NCI-H2107 (cell line): ENCODE results near the gene SIK3.

ENCODE experiments used
- DNase-seq: peaks from one replicate; lab custom pipeline; 2025; lab: John Stamatoyannopoulos, UW

The SIK3 gene

DNA sequence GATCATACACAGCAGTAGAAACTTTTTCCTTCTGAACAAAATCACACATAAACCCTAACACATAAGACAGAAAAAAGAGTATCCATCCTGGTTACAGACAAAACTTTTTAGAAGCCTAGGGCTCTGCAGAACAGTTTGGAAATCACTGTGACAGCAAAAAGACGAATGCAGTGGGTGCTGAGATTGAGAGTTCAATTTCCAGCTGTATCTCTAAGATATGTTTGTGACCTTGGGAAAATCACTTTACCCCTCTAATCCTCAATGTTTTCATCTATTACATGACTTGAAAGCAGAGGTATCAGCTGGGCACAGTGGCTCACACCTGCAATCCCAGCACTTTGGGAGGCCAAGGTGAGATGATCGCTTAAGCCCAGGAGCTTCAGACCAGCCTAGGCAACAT lies 128.5 kb downstream of the SIK3 start:
- no peak for DNase-seq

DNA sequence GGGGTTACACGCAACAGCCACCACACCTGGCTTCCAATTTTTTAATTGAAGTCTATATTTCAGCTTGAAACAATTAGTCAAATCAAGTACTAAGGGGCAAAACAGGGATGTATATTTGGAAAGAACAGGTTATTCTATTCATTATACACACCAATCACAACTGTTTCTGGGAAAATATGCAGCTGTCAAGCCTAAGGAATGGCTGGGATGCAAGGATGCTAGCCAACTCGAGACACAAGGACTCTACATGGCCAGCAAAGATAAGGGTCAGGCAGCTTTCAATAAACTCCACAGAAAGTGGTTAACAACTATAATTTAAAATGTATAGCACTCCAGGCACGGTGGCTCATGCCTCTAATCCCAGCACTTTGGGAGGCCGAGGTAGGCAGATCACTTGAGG lies 134.0 kb downstream of the SIK3 start:
- no peak for DNase-seq

GRCh38 chr11:116963813-116964212 lies 134.4 kb downstream of the SIK3 start:
- no peak for DNase-seq

- no peak for DNase-seq
Measured at GRCh38 chr11:116962108-116962507, 136.1 kb downstream of the SIK3 start.

GRCh38 chr11:116960930-116961329 lies 137.3 kb downstream of the SIK3 start:
- DNase-seq: no peak

DNA sequence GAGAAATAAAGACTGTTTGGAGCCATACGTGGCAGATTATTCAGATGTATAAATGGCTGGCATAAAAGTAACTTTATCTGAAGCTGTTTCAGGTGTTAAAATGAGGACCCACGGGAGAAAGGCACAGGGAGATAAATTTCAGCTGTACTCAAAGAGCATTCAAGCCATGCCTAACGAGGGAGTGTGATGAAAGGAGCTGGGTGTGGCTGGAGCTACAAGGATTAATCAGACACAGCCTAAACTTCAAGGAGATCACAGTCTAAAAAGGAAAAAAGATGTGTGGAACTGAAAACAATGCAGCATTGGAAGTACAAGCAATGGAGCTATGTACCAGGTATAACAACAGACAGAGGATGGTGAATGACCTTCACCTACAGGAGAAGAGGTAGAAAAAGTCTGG lies 140.0 kb downstream of the SIK3 start:
- no peak for DNase-seq

DNA sequence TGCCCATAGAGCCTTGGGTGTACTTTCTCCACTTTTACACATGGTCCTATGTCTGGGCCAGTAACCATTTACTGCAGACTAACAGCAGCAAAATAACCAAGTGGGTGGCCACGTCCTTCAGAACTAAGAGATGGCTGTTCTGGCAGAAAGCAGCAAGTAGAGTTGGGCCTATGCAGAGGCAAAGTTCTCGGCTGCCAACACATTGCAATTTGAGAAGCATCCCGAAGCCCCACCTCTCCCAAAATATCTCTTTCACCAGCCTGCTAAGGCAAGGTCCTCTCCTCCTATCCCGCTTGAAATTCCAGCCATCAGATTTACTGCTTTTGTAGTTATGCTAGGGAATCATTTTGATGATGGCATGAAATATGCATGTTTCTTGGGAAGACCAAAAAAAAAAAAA lies 142.3 kb downstream of the SIK3 start:
- DNase-seq: no peak

GRCh38 chr11:116955548-116955947 lies 142.7 kb downstream of the SIK3 start:
- no peak for DNase-seq

DNA sequence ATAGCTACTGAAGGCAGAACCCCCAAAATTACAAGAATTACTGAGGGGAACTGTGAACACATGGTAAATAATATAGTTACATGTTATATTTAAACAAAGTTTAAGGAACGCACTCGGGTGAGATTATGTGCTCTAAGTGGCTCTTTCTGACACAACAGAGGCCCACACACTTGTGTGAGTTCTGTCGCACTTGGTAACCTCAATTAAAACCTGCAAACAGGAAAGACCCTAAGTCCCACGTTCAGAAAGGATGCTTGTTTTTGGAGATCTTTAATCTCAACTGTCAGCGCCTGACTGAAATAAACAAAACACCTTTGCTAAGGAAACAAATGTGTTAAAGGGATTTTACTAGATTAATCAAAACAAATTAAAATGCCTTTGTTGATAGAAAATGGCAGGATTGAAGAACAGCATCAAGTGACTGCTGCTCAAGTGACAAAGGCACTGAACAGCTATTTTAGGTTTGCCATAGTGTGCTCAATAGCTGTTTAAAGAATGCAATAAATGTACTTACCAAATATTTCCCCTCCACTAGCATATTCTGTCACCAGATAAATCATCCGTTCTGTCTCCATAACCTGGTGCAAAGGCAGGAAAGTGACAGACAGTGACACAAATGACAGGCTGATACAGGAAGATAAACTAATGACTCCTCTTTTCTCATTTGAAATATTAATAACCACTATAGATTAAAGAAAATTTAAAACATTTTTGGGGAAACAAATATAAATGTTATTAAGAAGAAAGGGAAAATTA lies 144.5 kb downstream of the SIK3 start:
- DNase-seq: no peak

- no peak for DNase-seq
Measured at GRCh38 chr11:116951762-116952161, 146.5 kb downstream of the SIK3 start.

DNA sequence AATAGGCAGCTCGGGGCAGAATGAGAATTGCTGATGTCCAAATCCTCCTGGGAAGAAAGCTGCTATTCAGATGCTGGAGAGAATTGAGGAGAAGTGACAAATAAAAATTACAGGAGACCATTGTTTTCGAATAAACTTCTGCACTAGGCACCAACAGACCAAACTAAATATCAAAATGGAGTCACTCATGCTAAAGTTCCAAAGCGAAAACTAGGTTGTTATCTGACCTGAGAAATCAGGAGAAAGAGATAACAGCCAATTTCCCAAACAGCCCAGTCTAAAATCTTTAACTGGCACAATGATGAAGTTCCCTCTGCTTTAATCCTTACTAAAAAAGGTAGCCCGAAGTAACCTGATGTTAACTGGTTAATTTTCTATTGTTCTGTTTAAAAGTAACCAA lies 148.0 kb downstream of the SIK3 start:
- DNase-seq: no peak

GRCh38 chr11:116948391-116948790 lies 149.8 kb downstream of the SIK3 start:
- no peak for DNase-seq

DNA sequence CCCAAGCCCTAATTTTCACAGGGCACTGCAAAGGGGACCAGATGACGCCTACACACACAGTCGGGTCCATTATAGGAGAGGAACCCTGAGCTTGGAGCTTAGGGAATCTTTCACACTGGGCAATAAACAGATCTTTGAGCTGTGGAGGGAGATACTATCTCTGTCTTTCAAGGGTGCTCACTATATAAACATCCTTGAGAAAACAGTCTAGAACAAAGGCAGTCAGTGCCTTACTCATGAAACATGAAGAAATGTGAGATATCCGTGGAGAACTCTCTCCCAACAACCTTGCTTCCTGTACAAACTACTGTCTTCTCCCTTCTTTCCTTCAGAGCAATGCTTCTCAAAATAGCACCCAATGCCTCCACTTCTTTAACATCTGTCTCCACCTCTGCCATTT lies 151.8 kb downstream of the SIK3 start:
- DNase-seq: no peak

DNA sequence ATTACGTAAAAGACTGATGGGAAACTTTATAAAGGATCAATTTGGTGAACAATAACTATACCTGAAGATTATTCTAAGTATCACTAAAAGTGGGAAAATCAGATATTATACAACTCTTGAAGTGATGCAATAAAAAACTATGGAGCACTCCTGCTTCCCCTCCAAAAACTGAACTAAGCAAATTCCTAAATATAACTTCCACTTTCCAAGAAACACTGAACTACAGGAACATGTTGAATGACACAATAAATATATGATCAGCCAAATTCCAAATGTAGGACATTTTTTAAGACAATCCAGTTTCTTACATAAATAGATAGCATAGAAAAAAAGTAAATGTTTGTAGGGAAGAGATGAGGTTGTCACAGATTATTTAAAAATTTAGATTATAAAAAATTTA lies 158.7 kb downstream of the SIK3 start:
- no peak for DNase-seq

DNA sequence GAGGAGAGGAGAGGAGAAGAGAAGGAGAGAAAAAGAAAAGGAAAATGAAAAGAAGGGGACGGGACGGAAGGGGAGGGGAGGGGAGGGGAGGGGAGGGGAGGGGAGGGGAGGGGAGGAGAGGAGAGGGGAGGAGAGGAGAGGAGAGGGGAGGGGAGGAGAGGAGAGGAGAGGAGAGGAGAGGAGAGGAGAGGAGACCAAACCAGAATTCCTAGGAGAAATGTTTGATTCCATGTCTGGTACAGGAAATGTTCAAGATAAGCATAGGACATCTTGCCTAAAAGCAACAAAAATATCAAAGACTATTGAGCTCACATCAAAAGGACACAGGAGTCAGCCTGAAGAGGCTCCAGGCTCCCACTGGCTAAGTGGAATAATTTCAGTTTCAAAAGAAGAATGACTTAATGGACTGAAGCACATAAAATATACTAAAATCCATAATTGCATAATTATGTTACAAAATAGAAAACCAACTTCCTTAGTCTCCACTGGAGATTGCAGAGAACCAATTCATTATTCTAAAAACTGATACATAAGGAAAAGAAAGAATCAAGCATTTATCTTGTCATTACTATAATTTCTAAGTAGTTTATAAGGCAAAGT lies 159.7 kb downstream of the SIK3 start:
- DNase-seq: no peak

DNA sequence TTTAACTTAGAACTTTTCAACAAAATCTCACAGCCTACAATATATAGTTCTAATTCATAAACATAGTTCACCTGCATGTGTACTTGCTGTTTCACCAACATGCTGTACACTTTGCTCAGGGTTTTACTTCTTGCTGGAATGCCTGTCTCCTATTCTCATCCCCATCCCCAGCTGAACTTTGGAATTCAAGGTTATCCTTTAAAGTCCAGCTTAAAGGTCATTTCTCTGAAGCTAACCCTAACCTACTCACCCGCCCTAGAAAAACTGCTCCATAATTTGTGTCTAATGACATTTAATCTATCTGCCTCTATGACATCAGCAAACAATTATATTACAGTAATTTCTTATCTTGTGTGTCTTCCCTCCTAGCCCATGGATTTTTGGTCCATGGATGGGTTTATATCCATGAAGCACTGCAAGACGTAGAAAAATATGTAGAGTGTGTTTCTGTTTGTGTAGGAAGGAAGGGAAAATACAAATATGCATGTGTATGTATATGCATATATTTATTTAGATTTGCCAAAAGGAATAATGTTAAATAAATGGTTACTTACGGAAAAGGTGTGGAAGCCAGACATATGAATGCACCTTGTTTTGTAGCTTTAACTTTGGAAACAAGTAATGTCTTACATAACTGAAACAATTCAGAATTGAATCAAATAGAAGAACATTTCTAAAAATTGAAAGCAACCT lies 161.3 kb downstream of the SIK3 start:
- no peak for DNase-seq

GRCh38 chr11:116935514-116935913 lies 162.7 kb downstream of the SIK3 start:
- no peak for DNase-seq

DNA sequence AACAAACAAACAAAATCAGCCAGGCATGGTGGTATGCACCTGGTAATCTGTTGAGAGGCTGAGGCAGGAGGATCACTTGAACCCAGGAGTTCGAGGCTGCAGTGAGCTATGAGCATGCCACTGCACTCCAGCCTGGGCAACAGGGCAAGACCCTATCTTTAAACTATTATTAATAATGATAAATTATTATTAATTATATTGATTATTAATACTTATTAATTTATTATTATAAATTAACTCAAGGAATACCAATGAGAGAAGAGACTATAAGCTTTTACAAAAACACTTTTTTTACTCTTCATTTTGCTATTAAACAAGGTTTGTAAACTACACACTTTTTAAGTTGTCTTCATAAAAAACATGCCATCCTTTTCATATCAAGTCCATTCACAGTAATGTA lies 163.1 kb downstream of the SIK3 start:
- no peak for DNase-seq

- DNase-seq: no peak
Measured at GRCh38 chr11:116933961-116934360, 164.3 kb downstream of the SIK3 start.

DNA sequence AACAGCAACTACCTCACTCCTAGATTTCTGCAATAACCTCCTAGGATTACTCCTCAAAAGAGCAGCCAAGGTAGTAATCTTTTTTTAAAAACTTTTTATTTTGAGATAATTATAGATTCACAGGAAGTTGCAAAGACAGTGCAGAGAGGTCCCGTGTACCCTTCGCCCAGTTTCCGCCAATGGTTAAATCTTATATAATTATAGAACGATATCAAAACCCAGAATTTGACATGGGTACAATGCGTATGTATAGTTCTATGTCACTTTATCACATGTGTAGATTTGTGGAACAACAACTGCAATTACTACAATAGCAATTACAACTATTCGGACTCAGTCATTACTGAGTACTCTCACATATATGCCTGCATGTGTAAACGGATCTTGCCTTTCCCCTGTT lies 166.0 kb downstream of the SIK3 start:
- no peak for DNase-seq

DNA sequence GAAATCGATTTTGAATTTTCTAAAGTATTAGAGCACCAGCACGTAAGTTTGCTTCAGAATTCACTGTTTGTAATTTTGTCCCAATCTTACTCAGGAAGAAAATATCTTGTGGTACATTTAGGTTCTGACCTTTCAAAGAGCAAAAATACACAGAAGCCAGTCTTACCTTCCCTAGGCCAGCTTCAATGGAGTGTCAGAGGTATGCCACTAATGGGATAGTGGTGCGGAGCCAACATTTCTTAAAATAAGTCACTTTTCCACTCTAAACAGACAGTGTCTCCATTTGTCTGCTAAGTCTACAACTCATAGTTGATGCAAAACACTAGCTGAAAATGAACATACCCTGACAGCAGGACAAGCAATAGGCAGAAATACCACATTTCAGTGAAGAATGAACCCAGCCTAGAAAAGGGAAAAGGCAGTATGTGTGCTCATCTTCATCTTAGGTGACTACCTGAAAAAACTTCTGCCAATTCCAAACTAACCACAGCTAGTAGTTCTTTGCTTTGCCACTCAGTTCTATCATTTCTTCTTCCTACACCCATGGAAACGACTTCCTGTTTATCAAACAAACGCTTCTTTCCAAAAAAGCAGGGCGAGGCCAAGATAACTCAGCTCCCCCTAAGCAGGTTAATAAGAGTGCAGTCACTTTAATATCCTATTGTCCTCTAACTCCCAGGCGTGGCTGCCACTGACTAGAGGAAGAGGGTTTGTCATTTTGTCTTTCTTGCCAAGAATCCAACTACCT lies 166.8 kb downstream of the SIK3 start:
- no peak for DNase-seq

- DNase-seq: no peak
Measured at GRCh38 chr11:116930586-116930985, 167.6 kb downstream of the SIK3 start.

GRCh38 chr11:116930177-116930576 lies 168.1 kb downstream of the SIK3 start:
- DNase-seq: no peak
